Chondrocyte (in vitro differentiated cells): ENCODE measurements around the gene DUSP2. TPM values are rescaled to one million over a fixed set of nuclear protein-coding genes. Genes with fewer than 3 reads are reported as not detected.

ENCODE experiments used
- DNase-seq: peaks from one replicate; pipeline ENCODE4 v3.0.0; 2021; ENCODE audit warnings: mixed read lengths, low spot score
- H3K27ac Mint-ChIP-seq: one replicate; pipeline ENCODE4 v1.8.0; 2021; ENCODE audit warnings: mild to moderate bottlenecking, moderate library complexity, mixed read lengths; ENCODE audit not compliant: unreplicated experiment
- H3K27me3 Mint-ChIP-seq: 2 replicates; pipeline ENCODE4 v1.8.0; 2021; ENCODE audit warnings: low read depth, mixed read lengths
- H3K36me3 Mint-ChIP-seq: 2 replicates; pipeline ENCODE4 v1.8.0; 2021; ENCODE audit warnings: low read depth, mixed read lengths
- H3K4me1 Mint-ChIP-seq: 2 replicates; pipeline ENCODE4 v1.8.0; 2021; ENCODE audit warnings: low read depth, mild to moderate bottlenecking, mixed read lengths
- H3K4me3 Mint-ChIP-seq: one replicate; pipeline ENCODE4 v1.8.0; 2021; ENCODE audit warnings: mild to moderate bottlenecking, moderate library complexity, mixed read lengths; ENCODE audit not compliant: unreplicated experiment
- H3K9me3 Mint-ChIP-seq: 2 replicates; pipeline ENCODE4 v1.8.0; 2021; ENCODE audit warnings: low read depth, mixed read lengths
- CTCF ChIP-seq: fragments of 200-600 bp; sonication (generic); IDR thresholded peaks from 2 replicates; pipeline ENCODE4 v1.5.0; 2021; ENCODE audit warnings: antibody characterized with exemption, mild to moderate bottlenecking, moderate library complexity
- total RNA-seq: library from RNA; stranded (reverse); gene quantifications from 3 replicates; pipeline ENCODE4 v1.2.1, GENCODE V29; 2021

DUSP2 gene
- total RNA-seq, 1 donor from 2014 or later: 1.1 TPM

GRCh38 chr2:96146153-96146880 lies 1.1 kb upstream of the DUSP2 start:
- DNase-seq: peak; percentile 83
- no peak overlapping the region for H3K27ac Mint-ChIP-seq
- no peak overlapping the region for H3K4me3 Mint-ChIP-seq

DNA sequence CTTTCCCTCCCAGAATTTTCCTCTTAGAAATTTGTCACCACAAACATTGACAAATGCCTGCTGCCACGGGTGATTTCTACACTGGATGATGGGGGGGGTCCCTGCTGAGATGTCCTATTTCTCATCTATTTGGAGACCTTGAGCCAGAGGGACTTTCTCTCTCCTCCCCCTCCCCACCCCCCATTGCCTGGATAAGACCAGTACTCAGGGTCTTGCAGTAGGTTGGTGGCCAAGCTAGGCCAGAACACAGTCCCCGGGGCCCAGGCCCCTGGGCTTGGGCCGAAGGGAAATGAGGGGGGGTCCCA lies 560 bp upstream of the DUSP2 start:
- no peak for TF ChIP-seq CTCF
- Mint-ChIP-seq H3K4me1 (peaks cover 12% of the 10 kb centered on the region), H3K27me3 (peaks cover 2% of the 10 kb centered on the region), H3K36me3 (no peaks in the 10 kb centered on the region), H3K4me3 (peak overlapping the region; percentile 21), H3K9me3 (no peaks in the 10 kb centered on the region), H3K27ac (no peak overlapping the region)
- DNase-seq: no peak

More at GRCh38 chr2:96146153-96146880, 1.1 kb upstream of the DUSP2 start:
- peaks cover 2% of the 10 kb centered on the region for H3K27me3 Mint-ChIP-seq
- no peak for TF ChIP-seq CTCF
- no peaks in the 10 kb centered on the region for H3K36me3 Mint-ChIP-seq
- H3K9me3 Mint-ChIP-seq: no peaks in the 10 kb centered on the region
- peaks cover 12% of the 10 kb centered on the region for H3K4me1 Mint-ChIP-seq

DNA sequence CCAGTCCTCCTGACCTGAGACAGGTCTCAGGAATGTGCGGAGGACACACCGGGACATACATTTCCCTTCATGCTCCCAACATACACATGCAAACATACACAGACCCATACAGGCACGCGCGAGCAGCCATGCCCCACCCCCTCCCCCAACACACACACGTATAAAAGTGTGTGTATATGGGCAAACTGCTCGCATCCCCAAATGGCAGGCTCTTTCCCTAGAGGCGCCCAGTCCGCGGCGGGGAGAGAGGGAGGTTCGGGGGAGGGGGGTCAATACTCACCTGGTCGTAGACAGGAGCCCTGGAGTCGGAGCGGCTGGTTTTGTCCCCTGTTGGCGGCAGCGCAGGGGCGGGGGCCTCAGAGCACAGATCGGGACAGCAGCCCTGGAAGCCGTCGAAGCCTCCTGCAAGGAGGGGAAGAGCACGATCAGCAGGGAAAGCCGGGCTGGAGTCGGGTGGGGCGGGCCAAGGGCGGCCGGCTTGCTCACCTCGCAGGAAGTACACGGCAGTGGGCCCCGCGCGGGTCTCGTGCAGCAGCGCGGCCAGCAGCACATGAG lies 682 bp downstream of the DUSP2 start:
- peak; percentile 75 for DNase-seq
- Mint-ChIP-seq H3K4me3 (peak overlapping the region; percentile 67), H3K9me3 (no peaks in the 10 kb centered on the region), H3K4me1 (peaks cover 12% of the 10 kb centered on the region), H3K27ac (no peak overlapping the region), H3K36me3 (no peaks in the 10 kb centered on the region), H3K27me3 (peaks cover 2% of the 10 kb centered on the region)
- TF ChIP-seq CTCF: no peak

DNA sequence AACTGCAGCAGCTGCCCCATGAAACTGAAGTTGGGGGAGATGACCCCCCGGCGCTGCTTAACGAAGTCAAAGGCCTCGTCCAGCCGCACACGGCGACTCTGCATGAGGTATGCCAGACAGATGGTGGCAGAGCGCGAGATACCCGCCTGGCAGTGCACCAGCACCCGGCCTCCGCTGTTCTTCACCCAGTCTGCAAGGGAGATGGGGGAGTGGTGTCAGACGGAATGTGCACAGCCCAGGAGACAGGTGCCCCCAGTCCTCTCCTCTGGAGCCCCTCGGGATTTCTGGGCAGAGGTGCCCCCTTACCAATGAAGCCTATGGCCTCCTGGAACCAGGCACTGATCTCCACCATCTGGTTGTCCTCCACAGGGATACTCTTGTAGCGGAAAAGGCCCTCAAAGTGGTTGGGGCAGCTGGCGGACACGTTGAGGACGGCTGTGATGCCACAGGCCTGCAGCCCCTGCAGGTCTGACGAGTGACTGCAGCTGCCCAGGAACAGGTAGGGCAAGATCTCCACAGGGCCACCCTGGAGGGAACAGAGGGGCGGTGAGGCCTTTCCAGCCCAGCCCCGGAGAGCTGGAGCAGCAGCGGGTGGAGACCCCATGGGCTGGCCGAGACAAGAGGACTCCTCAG lies 1.3 kb downstream of the DUSP2 start:
- Mint-ChIP-seq H3K27me3 (peaks cover 2% of the 10 kb centered on the region), H3K4me3 (peak overlapping the region; percentile 67), H3K4me1 (peaks cover 12% of the 10 kb centered on the region), H3K36me3 (no peaks in the 10 kb centered on the region), H3K9me3 (no peaks in the 10 kb centered on the region), H3K27ac (no peak overlapping the region)
- no peak for DNase-seq
- no peak for TF ChIP-seq CTCF

DNA sequence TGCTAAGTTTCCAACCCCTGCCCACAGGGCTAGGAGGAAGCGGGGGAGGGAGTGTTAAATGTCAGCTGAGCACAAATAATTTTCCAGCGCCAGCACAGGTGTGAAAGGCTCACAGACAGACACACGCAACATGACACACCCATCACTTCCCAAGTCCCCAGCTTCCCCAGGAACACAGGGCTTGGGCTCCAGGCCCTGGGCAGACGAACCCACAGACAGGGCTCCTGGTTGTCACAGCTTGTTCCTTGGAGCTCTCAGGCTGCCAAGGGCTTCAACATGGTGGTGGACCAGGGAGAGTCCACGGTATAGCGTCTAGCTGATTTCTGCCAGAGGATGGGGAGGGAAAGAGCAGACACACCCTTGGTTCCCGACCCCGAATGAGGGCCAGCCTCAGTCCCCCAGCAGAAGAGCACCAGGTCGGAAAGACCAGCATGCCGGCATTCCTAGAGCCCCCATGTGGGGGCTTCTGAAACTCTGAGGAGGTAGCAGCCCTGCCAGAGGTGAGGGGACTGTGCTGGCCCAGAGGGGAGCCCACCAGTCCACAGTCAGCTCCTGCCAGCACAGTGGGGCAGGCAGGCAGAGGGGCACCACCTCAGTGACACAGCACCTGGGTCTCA lies 1.9 kb downstream of the DUSP2 start:
- peaks cover 10% of the 10 kb centered on the region for H3K4me1 Mint-ChIP-seq
- TF ChIP-seq CTCF: no peak
- no peak overlapping the region for H3K27ac Mint-ChIP-seq
- no peaks in the 10 kb centered on the region for H3K36me3 Mint-ChIP-seq
- H3K4me3 Mint-ChIP-seq: no peak overlapping the region
- peaks cover 2% of the 10 kb centered on the region for H3K27me3 Mint-ChIP-seq
- peak; percentile 90 for DNase-seq
- no peaks in the 10 kb centered on the region for H3K9me3 Mint-ChIP-seq
